ACHN (cell line): ENCODE results near the gene WDFY4.

Experiments
- DNase-seq: peaks from one replicate; pipeline ENCODE4 v3.0.0-alpha.2; 2015
- in situ Hi-C: cut with HindIII; loops from 2 replicates; pipeline ENCODE4 v1.10.0; 2017; ENCODE audit warnings: low sequenced_read_pairs, low pct_ligation_motif_present, low pct_unique_long_range_greater_than_20kb

Gene WDFY4

DNA sequence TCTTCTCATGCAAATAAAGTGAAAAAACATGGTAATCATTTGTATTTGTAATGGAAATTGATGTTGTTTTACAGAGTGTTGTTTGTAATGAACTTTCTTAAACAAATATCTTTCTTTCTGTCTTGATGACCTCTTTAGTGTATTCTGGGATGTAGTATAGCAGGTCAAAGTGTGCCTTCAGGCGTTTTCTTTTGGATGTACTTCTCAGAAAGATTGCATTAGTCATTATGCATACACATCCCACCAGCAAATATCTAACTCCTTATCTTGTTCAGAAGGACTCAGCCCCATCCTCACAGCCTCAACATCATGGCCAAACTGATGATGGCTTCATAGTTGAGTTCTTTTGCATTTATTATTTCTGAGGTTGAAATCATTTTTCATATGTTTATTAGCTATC lies 130.3 kb downstream of the WDFY4 start:
- in situ Hi-C loops = no loop called here
- DNase-seq = no peak

DNA sequence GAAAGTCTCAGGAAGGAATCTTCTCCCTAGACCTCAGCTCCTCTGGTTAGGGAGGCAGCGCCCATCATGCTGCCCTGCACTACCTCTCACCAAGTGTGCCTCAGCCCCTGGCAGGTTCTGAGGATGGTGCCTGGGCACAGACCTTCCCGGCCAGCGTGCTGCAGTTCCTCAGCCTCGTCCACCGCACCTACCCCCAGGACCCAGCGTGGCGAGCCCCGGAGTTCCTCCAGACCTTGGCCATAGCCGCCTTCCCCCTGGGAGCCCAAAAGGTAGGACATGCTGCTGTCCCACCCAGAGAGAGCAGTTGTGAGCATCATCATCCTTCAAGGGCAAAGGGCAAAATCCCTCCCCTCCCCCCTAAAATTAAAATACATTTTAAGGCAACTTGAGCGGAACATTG lies 132.5 kb downstream of the WDFY4 start:
- in situ Hi-C loops = no loop called here
- DNase-seq = no peak

DNA sequence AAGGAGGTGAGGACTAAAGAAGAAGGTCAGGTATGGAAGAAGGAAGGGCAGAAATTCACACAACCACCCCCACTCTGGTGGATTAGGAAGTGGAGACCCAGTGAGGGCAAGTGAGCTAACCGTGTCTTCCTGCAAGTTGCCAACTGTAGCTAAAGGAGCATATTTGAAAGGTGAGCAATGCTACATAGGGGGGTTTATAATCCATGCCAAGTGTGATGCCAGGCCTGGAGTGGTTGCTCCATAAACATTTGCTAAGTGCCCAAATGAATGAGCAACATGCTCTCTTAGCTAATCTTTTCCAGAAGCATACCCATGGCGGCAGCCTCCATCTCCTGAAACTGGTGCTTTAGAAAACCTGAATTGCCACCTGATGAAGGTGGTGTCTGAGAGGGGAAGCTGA lies 133.4 kb downstream of the WDFY4 start:
- no peak for DNase-seq
- in situ Hi-C loops = no loop called here

DNA sequence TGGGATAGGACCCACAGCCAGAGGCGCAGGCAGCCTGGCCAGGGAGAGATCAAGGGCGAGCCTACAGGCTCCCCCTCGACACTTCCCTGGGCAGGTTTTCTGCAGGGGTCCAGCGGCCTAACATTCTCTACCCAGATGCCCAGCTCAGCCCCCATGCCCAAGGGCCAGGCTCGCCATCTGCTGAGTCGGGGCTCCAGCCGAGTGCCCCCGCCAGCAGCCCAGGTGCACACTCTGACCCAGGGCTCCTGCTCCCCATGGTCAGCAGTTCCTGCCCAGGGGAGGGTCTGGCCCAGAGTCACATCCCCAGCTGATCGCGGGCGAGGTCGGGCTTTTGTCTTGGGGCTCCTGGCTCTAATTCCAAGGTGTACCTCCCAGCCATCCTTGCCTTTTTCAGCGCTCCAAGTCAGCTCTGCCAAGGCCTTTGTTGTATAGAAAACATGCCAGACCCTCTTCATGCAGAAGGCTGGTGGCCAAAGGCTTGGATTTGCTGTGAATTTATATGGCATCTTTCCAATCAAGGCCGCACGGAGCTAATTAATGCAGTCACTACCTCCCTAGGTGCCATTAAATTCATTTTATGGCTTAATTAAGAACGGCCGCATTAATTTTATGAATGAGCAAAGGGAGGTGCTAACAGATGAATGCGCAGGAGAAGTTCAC lies 134.3 kb downstream of the WDFY4 start:
- in situ Hi-C loops = no loop called here
- DNase-seq = no peak

DNA sequence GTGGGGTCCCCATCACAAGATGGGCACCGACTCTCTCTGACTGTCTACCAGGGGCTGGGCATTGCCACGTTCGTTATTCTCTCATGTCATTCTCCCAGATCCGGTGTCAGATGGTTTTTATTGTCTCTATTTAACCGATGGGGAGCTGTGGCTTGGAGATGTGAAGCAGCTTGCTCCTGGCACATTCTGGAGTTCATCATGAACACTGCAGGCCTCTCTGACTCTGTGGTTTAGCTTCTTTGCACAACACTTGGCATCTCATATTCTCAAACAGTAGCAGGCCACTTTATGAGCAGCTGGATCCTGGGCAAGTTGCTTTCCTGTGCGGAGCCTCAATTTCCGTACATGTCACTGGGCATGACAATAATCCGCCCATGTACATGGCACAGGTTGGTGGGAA lies 135.1 kb downstream of the WDFY4 start:
- in situ Hi-C loops = no loop called here
- no peak for DNase-seq

DNA sequence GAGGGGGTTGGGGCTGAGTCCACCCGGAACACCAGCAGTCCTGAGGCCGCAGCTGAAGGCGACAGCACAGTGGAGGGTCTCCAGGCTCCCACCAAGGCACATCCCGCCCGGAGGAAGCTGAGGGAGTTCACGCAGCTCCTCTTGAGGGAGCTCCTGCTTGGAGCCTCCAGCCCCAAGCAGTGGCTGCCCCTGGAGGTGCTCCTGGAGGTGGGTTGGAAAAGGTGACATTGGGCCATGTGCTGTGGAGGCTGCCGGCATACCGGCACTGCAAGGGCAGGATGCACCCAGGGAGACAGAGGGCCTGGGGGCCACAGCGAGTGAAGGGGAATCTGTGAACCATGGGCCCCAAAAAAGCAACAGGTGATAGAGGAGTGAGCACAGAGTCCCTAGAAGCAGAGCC lies 135.6 kb downstream of the WDFY4 start:
- no peak for DNase-seq
- in situ Hi-C loops = no loop called here

DNA sequence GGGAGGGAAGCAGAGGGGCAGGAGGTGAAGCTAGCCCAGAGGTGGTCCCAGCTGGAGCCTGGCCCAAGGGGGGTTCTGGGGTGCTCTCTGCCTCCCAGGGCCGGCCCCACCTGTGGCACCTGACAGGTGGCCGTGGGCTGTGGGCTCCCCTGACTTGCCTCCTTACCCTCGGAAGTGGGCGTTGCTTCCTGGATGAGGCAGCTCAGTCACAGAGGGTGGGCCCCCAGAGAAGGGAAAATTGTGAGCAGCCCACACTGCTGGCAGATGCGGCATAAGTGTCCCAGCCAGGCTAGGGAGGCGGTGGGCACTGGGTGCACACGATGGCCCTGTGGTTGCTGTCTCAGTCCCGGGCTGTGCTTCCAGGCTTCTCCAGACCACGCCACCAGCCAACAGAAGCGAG lies 136.0 kb downstream of the WDFY4 start:
- in situ Hi-C loops = no loop called here
- DNase-seq = no peak

DNA sequence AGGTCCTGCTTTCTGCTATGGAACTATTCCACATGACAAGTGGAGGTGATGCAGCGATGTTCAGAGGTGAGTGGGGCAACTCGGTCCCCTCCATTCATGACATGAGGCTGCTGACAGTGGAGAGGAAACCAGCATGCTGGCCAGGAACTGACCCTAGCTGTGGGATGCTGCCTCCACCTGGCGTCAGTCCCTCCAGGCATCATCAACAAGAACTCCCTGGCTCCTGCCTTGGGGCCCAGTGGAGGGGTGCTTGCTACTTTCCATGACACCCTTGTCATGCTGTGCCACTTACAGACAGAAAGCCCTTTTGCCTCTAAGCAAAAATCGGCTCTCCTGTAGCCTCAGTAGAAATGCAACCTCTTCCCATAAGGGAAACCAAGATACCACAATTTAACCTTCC lies 136.4 kb downstream of the WDFY4 start:
- DNase-seq = no peak
- in situ Hi-C loops = no loop called here

DNA sequence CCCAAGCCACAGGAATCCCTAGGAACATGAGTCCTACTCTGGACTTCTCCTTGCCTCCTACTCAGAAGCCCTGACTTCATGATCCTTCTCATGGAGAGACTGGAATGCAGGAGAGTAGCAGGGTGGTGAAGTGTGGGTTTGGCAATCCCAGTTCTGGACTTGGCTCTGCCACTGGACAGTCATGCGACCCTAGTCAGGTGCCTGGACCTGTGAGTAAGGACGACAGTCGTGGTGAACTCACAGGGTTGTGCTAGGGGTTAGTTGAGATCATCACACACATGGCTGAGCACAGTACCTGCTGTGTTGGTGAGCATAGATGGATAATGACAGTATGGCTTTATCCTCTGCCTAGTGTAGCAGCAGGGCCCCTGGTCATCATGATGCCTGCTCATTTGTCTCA lies 137.0 kb downstream of the WDFY4 start:
- DNase-seq = no peak
- in situ Hi-C loops = no loop called here

DNA sequence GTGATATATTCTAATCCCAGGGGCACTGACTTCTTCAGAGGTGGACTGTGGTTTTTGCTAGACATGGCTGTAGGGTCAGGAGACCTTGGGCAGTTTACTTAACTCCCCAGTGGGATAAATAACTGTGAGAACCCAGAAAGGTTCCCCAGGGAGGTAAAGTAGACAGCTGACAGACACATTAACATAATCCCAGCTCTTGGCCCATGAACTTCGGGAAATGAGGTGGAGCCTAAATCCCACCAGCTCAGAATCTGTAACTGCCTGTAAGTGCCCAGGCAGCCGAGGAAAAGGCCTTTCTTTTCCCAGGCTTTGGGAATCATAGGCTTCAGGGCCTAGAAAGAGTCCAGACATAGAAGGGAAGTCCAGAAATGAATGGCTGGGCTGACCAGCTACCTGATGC lies 149.0 kb downstream of the WDFY4 start:
- DNase-seq = no peak
- in situ Hi-C loops = no loop called here

DNA sequence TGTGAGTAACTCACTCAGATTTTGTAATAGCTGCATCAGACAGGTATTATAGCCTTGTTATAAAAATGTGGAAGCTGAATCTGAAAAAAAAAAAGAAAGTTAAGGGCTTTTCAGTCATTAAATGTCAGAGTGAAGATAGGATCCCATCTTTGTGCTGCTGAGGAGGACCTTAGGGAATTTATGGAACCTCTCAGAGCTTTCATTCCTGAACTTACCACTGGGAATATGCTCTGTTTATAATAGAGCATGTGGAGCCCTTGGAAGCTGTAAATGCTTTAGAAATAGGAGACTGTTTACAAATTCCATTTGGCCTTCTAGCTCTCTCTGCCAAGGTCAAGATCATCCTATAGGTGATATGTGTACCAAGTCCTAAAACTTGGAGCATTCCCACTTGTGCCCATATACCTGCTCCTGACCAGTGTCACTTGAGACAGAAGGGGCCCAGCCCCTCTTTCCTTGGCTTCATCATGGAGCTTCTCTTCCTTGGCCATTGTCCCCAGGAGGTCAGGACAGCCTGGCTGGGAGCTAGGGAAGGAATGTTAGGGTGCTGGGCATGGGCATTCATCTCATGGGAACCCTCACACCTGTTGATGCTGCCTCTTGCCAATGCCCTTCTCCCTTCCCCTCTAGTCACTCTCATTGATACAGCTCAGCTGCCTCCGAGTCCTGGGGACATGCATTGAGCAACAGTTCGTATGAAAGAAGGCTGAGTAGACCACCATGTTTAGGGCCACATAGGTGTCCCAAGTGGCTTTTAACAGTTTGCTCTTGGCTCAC lies 149.7 kb downstream of the WDFY4 start:
- DNase-seq = no peak
- in situ Hi-C loops = no loop called here

DNA sequence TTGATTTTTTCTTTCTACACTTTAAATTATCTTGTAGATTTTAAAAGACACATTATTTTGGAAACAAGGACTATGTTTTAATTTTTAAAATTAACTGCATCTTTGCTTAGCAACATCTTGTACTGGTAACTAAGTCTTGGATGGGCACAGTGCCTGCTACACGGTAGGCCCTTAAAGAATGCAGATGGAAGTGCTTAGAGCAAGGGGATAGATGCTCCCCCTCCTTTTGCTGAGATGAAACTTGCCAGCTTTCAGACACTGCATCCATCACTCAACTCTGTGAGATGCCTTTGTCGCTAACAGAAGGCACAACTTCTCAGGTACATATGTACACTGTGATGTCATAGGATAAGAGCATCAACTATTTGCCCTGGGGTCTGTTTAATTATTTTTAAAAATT lies 151.1 kb downstream of the WDFY4 start:
- DNase-seq = no peak
- in situ Hi-C loops = no loop called here

DNA sequence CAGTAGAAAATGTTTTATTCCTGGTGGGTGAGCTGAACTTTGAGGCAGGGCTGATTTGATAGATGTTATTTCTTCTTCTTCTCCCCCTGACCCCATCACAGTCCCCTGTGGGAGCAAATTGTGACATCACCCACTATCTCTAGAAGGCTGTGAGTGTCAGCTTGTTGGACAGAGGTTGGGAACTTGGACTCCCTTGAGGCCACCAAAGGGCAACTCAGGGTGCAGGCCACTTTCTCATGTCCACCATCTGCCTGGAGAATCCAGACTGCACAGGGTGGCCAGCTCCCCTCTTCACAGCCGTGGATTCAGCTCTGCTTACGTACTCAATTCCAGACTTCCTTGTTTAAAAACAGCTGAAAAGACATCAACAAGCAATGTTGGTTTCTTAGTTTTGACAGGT lies 151.9 kb downstream of the WDFY4 start:
- in situ Hi-C loops = no loop called here

DNA sequence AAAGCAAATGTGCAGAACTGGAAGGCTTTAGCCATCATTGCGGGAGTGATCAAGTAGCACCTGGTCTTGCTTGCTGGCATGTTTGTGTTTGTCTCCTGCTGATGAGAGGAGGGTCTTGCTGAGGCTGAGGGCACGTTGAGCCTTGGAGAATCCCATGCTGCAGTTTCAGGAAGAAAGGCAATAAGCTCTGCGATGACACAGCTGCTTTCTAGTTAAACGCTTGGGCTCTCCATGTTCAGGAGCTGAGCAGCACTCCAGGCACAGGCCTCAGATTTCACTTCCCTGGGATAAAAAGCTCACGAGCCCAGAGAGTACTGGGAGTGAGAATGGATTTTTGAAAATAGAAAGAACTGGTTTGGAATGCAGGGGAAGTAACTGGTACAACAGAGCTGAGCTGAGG lies 154.2 kb downstream of the WDFY4 start:
- in situ Hi-C loops = no loop called here
- no peak for DNase-seq

More for the DNA sequence above, 151.9 kb downstream of the WDFY4 start:
- no peak for DNase-seq

DNA sequence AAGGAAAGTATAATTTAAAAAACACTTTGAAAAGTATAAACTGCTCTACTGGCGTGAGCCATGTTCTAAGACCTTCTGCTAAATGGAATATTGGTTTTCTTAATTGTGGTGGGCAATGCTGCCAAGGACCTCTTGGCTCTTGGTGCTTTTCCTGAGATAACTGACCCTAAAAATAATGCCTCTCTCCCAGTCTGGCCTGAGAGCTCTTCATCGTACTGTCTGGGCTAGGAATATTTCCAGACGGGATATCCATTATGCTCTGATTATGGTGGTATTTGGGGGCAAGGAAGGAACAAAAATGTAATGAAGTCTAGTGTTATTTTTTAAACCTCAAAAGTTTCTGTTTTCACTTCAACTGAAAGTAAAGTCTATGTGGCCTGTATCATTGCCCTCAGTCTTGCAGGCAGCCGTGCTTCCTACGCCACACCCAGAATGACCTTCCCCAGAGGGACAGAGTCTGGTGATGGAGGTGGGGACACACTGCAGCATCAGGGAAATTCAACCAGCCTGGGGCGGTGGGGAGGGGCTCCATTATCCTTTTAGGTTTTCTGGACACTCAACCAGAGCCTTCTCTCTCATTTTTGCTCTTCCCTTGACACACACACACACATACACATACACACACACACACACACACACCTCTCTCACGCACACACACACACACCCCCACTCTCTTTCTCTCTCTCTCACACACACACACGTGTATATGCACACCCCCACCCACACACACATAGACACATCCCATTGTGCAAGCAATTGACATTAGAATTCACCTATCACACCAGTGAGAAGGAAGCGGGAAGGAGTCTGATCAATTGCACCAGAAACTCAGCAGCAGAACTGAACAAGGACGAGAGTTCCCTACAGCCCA lies 155.4 kb downstream of the WDFY4 start:
- in situ Hi-C loops = no loop called here
- no peak for DNase-seq

DNA sequence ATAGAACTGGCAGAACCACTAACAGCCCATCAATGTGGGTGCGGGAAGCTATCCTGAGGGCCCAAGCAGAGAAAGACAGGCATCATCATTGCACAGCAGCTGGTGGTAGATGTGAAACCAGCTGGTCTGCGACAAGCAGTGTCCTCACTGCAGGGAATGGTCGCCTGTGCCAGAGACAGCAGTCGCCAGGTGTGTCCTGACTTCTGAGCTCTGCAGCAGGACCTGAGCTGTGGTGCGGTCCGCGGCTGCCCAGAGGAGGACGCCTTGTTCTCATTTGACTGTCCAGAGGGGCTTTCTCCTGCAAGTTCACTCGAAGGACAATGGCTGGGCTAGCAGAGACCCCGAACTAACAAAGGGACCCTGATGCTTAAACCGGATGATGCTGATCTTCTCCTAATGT lies 157.6 kb downstream of the WDFY4 start:
- DNase-seq = no peak
- in situ Hi-C loops = no loop called here

DNA sequence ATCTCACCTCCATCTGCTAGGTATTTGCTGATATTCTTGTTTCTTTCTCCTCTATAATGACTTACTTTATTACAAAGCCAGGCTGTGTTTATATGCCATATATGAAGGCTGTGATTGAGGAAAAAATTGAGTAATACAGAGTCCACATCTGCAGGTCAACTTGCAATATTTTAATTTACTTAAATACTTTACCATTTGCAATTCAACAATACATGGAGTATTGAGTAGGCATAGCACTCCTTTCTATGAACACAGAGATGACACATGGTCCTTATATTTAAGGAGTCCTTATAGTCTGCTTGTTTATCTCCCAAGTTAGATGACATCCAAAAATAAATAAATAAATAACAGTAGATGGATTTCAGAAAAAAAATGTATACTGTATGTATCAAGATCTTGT lies 158.5 kb downstream of the WDFY4 start:
- no peak for DNase-seq

DNA sequence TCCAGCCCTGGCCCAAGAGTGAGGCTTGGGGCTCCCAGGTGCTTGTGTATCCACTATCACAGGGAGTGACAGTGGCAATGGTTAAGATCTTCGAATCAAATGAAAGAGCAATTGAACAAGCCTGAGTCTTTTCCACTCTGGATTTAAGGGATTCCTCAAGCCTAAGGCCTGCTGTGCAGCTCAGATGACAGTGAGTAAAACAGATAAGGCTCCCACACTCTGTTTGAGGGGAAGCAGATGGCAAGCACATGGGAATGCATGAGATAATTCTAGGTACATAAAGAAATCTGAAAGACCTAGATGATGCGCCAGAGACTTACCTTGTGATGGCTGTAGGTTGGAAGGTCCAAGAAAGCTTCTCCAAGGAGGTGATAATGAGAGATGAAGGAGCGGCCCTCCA lies 159.9 kb downstream of the WDFY4 start:
- no peak for DNase-seq
- in situ Hi-C loops = no loop called here

More for the DNA sequence above, 158.5 kb downstream of the WDFY4 start:
- in situ Hi-C loops = no loop called here

DNA sequence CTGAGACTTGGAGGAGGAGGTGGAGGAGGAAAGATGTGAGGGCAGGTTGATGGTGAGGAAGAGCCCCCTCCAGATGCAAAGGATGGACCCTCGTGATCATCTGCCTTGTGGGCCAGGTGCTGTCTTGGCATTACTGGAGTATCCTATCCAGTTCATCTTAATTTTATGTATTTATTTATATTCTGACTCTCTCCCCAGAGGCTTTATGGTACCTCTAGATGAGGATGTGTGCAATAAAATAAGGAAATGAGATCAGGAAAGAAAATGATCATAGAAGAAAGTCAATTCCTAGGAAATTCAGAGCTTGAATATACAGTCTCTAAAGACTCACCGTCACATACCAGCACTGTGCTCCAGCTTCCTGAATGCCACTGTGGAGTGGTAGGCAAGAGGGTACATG lies 160.8 kb downstream of the WDFY4 start:
- in situ Hi-C loops = no loop called here
- no peak for DNase-seq
